ENCODE results near the gene OR2T2.
"Not testable (repeated sequence)": the region's sequence is repeated elsewhere in the genome, so short reads cannot be mapped to it uniquely, and the experiment has no call there.

DNA sequence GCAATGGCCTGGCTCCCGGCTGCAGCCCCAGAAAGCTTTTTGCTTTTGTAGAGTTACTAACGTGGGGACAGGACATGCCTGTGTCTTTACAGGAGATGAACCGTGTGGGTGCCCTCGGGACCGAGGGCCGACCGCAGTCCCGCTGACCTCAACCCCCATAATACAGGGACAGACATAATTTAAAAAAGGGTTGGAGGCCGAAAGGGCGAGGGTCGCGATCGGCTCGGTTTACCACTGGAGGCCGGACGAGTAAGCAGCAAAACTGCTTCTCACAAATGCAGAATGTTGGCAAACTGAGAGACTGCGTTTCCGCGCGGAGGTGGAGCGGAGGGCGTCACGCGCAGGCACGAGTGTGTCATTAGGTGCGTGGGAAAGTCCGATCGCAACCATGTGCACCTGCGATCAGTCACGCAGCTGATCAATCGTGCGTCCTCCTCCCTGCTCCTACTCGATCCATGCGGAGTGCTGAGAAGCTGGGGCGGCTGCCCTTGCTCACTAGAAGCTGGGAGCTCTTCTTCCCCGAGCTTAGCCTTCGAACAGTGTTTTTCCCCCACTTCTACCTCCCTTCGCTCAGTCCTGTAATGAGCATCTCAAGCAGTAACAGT, 11.5 kb upstream of the OR2T2 start:
- not testable (repeated sequence) for TF ChIP-seq POLR2A (IDR thresholded peaks at IDR 0.05)
- TF ChIP-seq, protein P1, sequence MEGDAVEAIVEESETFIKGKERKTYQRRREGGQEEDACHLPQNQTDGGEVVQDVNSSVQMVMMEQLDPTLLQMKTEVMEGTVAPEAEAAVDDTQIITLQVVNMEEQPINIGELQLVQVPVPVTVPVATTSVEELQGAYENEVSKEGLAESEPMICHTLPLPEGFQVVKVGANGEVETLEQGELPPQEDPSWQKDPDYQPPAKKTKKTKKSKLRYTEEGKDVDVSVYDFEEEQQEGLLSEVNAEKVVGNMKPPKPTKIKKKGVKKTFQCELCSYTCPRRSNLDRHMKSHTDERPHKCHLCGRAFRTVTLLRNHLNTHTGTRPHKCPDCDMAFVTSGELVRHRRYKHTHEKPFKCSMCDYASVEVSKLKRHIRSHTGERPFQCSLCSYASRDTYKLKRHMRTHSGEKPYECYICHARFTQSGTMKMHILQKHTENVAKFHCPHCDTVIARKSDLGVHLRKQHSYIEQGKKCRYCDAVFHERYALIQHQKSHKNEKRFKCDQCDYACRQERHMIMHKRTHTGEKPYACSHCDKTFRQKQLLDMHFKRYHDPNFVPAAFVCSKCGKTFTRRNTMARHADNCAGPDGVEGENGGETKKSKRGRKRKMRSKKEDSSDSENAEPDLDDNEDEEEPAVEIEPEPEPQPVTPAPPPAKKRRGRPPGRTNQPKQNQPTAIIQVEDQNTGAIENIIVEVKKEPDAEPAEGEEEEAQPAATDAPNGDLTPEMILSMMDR (IDR thresholded peaks at IDR 0.05): not testable (repeated sequence)

All from uterus (tissue), 2 donors.